ENCODE data around the gene KRTAP5-4.
A peak's percentile ranks its signal among the peaks of the same experiment; 100 is the strongest.
"Not testable (repeated sequence)": the region's sequence is repeated elsewhere in the genome, so short reads cannot be mapped to it uniquely, and the experiment has no call there.

Gene KRTAP5-4

DNA sequence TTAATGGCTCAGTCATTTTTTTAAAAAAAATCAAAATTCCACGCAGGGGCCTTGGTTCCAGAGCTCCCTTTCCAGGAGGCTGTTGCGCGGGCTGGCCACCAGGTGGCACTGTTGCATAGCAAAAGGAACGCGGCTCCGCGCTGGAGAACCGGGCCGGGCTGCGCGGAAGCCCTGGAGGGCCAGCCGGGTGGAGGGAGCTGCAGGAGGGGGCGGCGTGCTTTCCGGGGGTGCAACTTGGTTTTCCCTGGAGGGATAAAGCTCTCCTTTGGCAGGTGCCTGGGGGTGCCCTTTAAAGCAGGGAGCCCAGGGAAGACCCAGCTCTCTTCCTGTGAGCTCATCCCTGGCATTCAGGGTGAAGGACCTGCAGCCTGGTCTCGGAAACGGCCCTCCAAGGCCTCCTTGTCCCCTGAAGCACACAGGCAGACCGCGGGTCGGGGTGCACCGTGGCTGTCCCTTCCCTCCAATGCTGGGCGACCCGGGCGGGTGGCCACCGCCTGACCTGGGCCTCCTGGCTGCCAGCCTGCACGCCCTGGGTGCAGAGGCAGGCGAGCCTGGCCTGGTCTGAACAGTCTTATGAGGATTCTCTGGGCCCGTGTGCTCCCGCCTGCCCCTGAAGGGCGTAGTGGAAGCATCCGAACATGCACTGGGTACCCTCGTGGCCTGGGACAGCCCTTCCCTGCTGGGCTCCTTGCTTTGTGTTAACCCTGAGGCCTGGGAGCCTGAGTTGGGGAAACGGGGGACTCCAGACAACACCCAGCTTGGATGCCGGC is 31.0 kb upstream of the KRTAP5-4 start:
- peak in 1 of 2 experiments; percentile 78 for DNase-seq

DNA sequence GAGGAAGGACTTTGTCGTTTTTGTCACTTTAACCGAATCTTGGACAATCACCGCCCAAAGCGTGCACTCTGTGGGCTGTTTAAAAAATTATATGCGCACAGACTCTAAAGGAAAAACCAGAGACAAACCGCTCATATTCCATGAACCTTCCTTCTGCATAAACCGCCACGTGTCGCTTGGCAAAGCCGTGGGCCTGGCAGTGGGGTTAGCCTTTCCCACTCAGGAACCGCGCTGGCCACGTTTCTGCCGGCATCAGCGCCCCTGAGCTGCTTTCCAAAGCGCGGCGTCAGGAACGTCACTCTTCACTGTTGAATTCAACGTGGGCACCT is 30.5 kb upstream of the KRTAP5-4 start:
- no peak for DNase-seq

DNA sequence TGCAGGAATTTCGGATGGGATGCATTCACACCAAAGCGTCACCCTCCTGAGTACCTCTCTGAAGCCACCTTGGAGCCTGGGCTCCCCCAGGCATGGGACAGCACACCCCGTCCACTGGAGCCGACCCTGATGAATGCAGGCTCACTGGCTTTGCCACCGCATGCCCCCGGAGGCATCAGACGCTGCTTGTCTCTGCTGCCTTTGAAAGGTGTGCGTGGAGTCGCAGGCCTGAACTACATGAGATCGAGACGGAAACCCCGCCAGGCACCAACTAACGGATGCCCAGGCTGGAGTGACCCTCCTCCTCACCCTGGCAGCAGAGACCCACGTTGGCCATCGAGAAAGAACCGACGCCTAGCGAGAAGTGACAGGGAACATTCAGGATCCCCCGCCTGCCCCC is 30.1 kb upstream of the KRTAP5-4 start:
- no peak for DNase-seq

DNA sequence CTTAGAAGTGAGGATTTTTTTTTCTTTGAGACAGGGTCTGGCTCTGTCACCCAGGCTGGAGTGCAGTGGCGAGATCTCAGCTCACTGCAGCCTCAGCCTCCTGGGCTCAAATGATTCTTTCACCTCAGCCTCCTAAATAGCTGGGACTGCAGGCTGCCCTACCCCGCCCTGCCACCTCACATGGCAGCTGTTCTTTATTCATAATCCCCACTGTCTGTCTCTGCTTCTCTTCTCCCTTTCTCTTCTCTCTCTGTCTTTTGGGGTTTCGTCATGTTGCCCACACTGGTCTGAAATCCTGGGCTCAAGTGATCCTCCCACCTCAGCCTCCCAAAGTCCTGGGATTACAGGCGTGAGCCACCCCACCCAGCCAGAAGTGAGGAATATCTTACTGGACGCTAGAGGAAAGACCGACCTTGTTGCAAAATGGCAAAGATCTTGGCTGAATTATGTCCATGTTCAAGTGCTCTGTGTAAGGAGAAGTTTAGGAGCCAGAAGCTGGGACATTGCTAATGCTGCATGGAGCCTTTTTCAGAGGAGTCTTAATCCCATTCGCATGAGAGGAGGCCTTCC is 29.6 kb upstream of the KRTAP5-4 start:
- no peak for DNase-seq

DNA sequence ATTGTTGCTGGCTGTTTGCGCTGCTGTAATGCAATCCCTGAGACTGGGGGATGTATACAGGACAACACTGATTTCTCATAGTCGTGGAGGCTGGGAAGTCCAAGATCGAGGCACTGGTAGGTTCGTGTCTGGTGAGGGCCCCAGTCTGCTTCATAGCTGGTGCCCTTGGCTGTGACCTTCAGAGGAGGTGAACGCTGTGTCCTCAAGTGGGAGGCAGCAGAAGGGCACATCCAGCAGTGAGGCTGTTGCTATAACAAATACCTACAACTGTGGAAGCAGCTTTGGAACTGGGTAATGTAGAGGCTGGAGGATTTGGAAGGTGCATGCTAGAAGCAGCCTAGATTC is 29.0 kb upstream of the KRTAP5-4 start:
- no peak for DNase-seq

DNA sequence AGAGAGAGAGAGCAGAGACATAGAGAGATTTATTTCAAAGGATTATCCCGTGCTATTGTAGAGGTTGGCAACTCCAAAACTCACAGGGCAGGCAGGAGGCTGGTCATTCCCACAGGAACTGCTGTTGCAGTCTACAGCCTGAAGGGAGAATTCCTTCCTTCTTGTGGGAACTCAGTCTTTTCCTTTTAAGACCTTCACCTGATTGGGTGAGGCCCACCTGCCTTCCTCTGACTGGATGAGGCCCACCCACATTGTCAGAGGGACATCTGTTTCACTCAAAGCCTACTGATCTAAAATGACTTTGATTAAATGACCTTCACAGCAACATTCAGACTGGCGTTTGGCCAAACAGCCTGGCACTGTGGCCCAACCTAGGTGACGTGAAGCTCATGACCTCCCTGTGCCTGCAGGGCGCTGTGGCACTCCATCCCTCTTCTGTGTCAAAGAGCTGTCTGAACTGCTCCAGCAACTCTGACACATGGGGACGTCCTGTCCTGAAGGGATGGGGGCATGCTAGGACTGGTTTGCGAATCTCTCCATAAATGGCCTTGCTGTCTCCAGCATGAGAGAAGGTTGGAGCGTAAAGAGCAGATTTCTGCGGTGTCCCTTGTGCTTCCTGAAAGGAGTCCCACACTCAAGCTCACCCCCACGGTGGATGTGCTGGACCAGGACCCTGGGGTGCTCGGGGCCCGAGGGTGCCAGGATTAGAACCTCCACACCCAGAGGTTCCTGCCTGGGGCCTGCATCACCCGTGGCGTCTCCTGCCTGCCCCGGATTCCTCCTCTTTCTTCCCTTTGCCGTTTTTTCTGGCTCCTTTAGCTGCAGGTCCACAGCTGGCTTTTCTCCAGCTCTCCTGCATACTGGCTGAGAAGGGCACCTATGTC is 28.3 kb upstream of the KRTAP5-4 start:
- DNase-seq, result no peak

DNA sequence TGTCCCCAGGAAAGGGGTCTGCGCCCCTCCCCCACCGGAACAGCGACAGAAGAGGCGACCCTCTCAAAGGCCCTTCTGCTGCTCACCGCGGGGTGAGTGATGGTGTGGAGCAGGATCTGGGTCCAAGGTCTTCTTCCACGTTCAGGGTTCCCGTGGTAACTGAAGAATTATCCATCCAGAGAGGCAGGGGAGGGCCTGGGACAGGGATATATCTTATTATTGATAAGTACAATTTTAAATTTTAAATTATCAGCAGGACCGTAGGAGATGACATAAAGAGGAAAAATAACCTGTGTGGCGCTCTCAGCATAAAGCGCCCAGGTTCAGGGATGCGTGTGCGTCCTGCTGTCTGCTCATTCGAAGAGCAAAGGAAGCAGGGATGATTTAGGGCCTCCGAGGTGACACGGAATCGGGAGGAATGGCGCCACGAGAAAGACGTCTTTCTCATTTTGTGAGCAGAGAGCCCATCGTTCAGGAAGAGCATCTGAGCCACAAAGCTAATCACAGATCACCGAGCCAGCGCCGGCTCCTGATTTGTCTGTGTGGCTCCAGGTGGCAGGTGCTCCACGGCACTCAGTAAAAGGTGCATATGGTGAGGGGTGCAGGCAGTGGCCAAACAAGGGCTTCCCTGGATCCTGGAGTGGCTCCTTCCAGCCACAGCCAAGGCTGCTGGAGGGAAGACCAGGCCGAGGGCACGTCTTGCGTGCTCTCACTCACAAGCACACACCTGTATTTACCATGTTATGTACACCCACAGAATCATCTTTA is 26.9 kb upstream of the KRTAP5-4 start:
- no peak for DNase-seq

DNA sequence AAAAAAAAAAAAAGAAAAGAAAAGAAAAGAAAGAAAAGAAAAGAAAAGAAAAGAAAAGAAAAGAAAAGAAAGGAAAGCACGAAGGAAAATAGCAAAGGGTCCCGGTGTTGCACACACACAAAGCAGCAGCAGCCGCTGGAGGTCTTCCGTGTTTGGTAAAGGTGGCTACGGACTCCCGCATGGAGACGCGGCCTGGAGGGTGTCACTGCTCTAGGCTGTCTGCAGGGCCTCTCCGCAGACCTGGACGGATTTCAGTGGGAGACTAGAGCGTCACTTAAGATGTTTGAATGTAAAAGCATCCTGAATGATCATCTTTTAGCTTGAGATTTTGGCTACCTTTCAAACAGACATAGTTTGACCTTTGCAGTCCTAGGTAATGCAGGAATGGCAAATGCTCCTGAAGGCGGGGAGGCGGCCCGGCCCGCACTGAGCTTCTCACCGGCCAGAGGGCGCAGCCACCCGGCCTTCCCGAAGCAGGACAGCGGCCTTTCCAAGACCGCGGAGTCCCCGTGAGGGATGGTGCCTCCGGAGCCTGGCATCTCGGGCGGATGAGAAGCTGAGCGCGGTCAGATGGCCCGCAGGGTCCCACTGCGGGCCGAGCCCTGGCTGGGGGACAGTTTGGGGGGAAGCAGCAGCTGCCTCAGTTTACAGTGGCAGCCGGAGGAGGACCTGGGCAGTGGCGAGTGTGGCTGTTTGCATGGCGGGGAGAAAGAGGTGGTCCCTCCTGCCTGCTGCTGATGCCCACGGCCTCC is 26.1 kb upstream of the KRTAP5-4 start:
- DNase-seq, result no peak

DNA sequence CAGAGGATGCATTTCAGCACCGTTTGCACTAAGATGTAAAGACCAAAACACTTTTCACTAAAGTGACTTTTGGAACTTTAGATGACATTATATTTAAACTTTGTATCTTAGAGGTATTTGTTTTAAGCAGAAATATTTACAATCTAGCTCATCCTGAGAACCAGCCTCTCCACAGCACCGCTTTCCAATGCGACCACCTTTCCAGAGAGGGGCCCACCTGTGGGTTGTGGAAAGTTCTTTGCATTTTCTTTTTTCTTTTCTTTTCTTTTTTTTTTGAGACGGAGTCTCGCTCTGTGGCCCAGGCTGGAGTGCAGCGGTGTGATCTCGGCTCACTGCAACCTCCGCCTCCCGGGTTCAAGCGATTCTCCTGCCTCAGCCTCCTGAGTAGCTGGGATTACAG is 24.6 kb upstream of the KRTAP5-4 start:
- DNase-seq, result not testable (repeated sequence)

DNA sequence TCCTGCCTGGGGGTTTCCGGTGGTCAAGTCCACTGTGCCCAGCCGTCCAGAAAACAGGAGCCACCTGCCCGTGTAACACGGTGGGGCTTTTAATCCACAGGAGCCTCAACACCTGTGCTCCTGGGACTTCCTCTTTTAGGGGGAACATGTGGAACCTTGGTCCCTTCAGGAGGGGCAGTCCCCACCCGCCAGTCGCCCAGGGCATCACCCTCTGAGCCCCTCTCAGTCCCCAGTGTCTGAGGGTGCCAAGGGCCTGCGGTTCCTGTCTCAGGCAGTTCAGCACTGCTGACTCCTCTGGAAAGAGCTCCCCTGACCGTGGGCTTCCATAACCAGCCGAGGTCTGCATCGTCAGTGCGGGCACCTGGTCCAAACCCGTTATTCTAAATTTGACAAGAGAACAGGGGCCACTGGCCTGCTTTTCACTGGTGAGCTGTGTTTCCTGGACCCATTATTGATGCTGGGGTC is 23.5 kb upstream of the KRTAP5-4 start:
- no peak for DNase-seq

DNA sequence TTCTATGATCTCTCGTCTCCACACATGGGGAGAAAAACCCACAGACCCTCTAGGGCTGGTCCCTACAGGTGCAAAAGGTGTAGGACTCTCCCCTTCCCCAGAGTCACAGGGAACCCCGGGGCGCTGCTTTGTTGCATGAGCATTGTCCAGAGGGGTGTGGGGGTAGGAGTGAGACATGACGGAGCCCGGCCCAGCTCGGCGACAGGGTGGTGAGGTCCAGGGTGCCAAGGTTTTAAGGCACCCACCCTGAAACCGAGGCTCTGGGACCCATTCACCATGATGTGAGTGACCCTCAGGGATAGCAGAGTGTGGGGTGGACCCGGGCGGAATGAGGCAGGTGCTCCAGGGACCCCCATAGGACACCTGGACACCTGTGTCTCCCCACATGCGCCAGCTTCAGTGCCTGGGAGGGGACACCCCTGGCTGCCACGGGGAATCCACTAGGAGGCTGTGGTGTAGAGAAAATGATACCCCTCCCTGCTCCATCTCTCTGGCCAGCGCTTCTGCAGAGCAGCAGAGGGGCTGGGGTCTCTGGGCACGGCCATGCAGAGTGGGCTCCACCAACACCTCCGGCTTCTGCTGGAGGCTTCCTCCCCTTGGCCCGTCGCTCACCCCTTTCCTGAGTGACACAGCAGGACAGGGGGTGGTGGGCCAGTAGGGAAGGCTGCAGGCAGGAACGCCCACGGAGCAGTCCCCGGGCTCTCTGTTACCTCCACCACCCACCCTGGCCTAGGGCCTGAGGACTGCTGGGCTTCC is 22.8 kb upstream of the KRTAP5-4 start:
- no peak for DNase-seq

DNA sequence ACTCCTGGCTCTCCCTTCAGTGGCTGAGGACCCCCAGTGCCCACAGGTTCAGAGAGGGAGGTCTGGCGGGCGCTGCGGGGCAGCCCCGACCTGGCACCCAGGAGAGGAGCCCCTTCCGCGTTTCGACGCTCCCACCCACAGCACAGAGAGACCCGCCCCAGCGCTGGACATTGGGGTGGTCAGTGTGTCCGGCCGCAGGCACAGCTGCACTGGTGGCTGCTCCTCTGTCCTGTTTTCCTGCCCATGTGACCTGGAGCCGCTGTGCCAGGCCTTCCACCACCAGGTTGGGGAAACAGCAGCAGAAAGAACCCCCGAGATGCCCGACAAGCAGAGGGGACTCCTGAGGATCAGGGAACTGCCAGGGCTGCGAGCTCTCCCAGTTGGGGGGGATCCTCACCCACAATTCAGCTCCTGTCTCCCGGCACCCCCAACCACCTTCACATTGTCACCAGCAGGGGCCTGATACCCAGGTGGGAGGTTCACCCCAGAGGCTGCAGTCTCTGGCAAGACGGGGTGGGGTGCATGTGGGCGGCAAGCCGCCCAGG is 21.3 kb upstream of the KRTAP5-4 start:
- DNase-seq, result no peak

DNA sequence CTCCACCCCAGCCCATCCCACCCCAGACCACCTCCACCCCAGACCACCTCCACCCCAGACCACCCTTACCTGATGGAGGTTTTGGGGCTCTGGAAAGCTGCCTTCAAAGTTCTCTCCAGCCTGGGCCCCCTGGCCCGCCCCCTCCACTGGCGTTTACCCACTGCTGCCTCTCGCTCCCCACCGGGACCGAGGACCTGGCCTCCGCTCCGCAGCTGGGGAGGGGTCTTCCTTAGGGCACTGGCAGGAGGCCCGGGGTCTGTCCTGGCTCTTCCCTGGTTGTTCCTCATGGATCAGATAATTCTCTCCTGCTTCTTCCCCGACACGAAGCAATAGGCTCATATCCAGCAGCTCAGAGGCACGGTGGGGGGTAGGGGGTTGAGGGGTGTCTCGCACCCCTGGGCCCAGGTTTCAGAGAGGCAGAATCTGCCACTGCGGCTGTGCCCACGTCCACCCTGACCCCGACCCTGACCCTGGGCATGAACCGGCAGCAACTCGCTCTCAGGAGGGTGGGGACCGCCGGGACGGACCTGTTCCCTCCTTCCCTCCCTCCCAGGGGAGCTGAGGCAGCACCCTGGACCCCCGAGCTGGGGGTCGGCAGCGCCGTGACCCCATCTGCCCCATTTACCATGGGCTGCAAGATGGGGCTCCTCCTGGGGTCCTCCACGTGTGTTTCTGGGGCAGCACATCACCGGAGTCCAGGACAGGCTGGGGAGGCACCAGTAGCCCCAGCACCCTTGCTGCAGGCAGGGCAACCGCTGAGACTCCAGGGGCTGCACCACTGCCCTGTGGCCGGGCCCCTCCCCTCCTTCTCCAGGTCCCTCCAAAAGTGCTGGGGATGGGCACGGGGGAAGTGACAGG is 20.6 kb upstream of the KRTAP5-4 start:
- no peak for DNase-seq

DNA sequence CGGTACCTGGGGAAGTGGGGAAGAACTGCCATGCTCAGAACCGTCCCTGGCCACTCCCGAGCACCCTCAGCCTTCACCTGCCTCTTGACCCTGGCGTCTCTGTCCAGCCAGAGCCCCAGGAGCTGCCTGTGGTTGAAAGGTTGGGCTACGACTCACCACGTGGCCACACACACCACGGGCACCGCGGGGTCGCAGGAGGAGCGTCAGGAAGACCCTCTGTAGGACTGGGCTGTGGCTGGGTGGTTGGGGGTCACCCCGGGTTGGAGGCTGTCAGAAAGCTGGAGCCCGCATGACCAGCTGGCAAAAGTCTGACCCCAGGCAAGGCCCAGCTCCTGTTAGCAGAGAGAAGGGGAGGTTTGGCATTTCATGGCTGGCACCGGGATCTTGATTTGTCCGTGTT is 19.2 kb upstream of the KRTAP5-4 start:
- DNase-seq, result no peak

DNA sequence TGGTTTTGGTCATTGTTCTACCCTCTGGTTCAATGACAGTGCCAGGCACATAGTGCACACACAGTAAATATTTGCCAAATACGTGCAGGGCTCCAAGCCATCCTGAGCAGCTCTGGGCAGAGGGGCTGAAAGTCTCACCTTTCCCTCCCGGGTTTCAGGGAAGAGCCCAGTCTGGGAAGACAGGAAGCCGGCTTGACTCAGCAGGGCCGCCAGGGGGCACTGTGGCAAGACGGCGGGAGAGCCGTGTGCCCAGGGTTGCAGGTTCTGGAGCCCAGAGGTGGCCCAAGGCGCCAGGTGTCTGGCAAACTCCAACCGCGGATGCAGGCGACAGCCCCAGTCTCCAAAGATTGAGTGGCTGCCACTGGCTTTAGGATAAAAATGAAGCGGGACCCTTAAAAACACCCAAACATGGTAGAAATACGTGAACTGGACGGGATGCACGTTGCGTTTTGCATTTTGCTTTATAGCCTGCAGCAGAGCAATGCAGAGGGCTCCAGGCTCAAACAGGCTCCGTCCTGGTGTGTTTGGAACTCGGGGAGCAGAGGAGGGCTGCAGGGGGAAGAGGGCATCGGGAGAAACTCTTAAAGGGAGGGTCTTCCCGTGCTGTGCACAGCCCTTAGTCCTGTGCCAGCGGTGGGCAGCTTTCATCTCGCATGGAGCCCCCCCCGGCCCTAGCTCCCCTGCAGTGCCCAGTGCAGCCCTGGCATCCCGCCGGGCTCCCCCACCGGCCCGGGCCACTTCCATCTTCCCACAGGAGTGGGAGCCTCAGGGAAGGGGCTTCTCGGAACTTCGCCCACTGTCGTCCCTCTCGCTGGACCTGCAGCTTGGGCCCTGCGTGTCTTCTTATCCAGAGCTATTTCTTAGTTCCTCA is 18.4 kb upstream of the KRTAP5-4 start:
- peak; percentile 42 to 88 for DNase-seq

DNA sequence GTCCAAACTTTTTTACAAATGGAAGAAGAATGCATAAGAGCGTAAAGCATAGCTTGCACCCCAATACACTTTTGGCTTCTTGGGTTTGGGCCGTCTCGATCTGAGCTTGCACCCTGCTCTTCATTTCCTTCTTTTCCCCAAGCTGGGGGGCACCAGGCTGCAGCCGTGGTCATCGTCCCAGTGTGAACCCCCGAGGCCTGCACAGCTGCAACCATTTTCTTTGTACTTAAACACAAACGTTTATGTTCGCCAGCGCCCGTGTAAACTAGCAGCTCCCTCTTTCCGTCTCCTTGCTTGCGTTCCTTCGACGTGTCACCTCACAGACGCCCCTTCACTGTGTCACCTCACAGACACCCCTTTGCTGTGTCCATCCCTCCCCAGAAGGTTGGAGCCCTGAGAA is 17.7 kb upstream of the KRTAP5-4 start:
- no peak for DNase-seq

DNA sequence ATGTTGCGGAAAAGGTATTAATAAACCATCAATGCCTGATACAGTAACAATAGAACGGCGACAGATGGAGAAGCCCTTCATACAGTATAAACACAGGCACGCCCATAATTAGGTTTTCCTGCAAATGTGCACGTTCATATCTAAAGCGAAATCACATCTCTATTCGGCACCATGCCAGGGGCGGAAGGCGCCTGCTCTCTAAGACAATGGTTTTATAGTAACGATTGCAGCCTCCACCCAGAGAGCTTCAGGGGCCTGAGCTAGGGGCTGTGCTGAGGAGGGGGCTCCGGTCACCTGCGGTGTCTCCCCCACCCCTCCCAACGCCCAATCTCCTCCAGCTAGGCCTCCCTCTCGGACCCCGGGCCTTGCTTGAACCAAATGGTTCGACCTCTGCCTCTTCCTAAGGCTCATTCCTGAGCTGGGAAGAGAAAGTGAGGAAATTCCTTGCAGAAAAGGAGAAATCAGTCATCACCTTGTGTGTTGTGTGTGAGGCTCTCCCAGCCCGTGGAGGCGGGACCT is 17.2 kb upstream of the KRTAP5-4 start:
- DNase-seq, result peak; percentile 16 to 29

DNA sequence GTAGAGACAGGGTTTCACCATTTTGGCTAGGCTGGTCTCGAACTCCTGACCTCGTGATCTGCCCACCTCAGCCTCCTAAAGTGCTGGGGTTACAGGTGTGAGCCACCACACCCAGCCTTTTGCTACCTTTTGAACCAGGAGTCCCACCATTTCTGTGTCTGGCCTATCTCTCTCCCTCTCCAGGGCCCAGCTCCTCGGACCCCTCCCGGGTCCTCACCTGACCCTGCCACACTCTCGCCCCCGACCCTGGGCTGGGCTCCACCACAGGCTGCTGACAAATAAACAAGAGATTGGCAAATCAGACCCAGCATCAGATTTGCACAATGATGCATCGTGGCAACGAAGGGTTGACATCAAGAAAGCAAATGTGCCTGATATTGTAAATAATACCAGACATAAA is 16.4 kb upstream of the KRTAP5-4 start:
- no peak for DNase-seq

DNA sequence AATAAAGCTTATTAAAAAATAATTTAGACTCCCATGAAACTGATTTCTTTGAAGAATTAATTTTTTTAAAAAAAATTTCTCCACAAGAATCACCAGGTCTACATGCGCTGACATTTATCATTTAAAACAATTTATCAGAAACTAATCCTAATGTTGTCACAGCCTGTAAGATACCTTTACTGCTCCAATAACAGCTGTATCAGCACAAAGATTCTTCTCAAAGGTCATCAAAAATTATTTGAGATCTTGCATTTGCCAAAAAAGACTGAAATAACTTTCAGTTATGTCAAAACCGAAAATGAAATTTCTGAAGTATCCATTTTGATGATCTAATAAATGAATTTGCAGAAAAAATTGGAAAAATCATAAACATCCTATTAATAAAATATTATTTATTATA is 15.7 kb upstream of the KRTAP5-4 start:
- no peak for DNase-seq

Data from NCI-H526 (cell line).